NOMO-1 treated with dmso at 0.1 percent for 144 hours (cell line): ENCODE results near the gene ULBP2.
"Not testable (repeated sequence)": the region's sequence is repeated elsewhere in the genome, so short reads cannot be mapped to it uniquely, and the experiment has no call there.

Source experiments
- DNase-seq: peaks from one replicate; lab custom pipeline; 2025; ENCODE audit not compliant: unreplicated experiment; lab: John Stamatoyannopoulos, UW

The ULBP2 gene

GRCh38 chr6:149908480-149908879, 33.3 kb upstream of the ULBP2 start:
- not testable (repeated sequence) for DNase-seq

DNA sequence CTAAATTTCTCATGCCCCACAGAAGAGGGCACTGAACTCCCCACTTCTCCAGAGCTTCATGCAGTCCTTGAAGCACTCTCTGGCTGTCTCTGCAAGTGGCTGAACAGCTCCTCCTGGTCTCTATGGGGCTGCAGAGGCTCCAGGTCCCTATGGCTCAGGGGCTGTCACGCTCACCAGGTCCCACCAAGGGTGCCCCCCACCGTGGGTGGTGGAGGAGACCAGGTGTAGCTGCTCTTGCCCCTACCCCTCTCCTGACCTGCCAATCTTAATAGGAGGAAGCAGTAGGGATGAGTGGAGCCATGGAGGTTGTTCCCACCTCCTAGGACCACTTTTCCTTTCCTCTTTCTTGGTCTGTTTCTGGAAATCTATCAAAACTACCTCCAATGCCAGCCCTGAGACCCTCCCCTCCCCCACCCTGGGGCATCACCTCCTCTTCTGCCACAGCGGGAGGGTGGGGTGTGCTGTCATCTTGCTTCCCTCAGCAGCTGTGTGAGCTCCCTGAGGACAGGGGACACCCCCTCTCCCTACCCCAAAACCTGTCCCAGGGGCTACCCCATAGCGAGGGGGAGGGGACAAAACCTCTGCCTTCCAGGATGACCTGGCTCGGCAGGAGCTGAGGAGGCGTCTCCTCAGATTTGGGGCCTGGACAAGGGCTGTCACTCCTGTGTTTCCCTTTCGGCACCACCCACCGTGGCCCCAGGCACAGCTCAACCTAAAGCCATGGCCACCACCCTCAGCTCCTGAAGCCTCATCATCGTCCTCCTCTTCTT, 31.9 kb upstream of the ULBP2 start:
- DNase-seq = no peak

- DNase-seq = no peak
Observed at GRCh38 chr6:149910721-149911151, 31.1 kb upstream of the ULBP2 start.

GRCh38 chr6:149912680-149913079, 29.1 kb upstream of the ULBP2 start:
- DNase-seq = not testable (repeated sequence)

DNA sequence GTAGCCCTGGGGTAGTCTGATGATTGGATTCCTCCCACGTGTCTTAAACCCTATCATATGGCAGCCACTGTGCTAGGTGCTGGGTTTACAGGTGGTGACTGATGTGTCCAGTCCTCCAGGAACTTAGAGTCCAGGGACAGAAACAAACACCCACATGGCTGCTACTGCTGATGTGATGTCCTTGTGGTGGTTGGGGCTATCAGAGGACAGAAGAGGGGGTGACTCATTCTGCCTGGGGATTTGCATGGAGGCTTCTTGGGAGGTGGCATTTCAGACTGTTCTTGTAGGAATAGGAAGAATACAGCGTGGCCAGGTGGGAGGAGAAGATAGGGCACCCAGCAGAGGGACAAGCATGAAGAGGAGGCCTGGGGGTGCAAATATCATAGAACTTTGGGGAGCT, 28.7 kb upstream of the ULBP2 start:
- DNase-seq = no peak

DNA sequence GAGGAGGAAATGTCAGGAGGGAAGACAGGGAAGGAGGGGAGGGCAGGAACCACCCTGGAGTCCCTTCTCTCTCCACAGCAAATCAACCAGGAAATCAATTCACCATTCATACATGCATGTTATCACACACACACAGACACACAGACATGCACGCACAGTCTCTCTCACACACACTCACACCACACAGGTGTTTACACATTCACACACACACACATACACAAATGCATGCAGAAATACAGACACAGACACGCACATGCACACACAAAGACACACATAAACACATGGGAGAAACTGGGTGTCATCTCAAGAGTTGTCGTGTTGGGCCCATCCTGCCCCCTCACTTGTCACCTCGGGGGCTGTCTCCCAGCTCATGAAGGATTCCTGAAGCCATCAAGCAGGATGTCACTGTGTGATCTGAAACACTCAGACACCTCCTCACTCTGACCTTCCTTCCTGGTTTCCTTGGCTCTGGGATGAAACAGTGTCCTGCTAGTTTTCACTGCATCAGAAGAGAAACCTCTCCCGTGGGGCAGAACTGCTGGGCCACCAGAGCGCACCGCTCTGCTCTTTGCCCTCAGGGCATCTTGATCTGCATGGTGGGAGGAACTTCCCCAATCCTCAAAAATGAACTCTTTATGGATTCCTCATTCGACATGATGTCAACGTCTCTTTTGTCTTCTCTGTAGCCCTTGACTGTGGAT, 28.1 kb upstream of the ULBP2 start:
- no peak for DNase-seq

DNA sequence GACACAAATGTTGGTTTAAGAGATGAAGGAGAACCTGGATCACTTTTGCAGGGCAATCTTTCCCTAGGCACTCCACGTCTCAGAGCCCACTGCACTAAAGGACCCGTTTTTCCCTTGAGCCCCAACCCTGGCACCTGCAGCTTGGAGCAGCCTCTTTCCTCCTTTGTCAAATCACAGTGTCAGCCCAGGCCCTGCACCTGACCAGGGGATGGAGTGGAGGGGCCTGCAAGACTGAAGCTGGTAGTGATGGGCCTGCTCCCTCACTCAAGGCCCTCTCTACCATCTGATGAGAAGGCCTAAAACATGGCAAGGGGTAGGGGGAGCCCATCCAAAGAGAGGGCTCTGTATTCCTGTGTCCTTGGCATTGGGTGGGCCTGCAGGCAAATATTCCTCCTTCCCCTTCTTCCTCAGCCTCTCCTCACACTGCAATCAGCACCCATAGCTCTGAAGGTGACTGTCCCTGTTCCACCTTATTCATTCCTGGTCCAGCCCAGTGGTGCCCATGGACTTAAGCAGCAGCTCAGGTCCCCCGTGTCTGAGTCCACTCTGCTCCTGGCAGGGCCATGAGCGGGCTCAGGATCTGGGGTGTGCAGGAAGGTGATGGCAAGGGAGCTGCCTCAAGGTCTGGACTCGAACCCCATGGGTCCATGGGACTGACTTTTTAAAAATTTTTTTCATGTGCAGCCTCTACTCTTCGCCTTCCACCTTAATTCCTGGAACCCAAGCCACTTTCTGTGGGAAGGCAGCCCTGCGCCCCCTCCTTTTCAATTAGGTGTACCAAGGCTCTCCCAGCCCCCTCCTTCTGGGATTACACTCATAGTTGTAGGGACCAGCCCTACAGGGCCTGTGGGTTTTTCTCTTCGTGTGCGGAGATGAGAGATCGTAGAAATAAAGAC, 25.6 kb upstream of the ULBP2 start:
- DNase-seq = no peak

- DNase-seq = no peak
Observed at GRCh38 chr6:149917679-149918078, 24.1 kb upstream of the ULBP2 start.

DNA sequence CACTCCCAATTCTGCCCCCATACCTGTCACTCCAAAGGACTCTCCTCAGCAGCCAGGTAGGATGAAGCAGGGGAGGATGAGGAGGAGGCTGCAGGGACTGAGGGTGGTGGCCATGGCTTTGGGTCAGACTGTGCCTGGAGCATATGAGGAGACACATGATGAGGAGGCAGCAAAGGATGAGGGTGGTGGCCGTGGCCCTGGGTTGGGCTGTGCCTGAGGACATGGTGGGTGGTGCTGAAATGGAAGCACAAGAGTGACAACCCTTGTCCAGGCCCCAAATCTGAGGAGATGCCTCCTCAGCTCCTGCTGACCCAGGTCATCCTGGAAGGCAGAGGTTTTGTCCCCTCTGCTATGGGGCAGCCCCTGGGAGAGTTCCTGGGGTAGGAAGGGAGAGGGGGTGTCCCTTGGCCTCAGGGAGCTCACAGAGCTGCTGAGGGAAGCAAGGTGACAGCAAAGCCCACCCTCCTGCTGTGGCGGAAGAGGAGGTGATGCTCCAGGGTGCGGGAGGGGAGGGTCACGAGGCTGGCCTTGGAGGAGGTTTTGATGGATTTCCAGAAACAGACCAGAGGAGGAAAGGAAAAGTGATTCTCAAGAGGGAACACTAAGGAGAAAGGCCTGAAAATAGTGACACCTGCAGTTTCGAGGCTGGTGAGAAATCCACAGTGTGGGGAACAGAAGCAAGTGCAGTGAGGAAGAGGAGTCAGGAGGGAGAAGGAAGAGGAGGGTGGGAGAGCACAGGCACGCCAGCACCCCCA, 23.5 kb upstream of the ULBP2 start:
- DNase-seq = no peak

DNA sequence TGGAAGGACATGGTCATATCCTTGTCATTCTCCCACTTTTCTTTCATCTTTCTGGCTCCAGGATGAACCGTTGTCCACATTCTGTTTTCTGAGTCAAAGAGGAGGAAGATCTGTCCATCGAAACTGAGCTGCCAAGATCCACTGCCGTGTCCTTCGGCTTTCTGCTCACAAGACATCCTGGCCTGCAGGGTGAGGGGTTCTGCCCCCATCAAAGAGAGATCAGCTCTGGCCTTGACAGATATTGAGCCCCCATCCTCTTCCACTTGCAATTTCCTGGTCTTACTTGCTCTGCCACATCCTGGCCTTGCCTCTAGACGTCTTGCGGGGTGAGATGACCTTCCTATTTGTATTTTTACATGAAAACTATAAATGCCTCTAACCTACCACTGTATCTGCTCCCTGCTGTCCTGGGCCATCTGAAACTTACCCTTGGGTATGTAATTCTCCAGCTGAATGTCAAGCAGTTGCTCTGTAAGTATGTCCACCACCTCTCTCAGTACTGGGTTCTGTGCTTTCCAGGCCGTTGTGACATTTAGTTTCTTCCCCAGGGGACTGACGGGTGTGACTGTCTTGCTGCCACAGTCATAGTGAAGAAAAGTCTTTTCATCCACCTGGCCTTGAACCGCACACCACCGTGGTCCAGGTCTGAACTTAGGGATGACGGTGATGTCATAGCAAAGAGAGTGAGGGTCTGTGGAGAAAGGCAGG, 22.5 kb upstream of the ULBP2 start:
- DNase-seq = not testable (repeated sequence)

GRCh38 chr6:149919834-149920225, 22.0 kb upstream of the ULBP2 start:
- no peak for DNase-seq

DNA sequence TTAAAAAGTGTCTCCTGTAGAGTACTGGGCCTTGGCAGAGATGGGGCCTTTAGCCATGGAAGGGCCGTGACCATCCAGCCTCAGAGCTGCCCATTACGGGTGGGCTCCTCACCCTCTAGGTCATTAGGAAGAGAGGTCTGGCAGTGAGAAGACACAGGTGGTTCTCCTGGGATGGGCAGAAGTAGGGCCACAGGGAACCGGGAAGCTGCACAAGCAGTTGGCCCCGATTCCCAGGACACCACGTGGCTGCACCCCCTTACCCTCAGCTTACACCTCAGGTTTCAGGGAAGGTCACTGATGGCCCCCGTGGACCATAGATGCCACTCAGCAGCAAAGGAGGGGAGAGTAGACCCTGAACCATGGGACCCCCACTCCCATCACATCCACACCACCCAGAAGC, 20.5 kb upstream of the ULBP2 start:
- no peak for DNase-seq

DNA sequence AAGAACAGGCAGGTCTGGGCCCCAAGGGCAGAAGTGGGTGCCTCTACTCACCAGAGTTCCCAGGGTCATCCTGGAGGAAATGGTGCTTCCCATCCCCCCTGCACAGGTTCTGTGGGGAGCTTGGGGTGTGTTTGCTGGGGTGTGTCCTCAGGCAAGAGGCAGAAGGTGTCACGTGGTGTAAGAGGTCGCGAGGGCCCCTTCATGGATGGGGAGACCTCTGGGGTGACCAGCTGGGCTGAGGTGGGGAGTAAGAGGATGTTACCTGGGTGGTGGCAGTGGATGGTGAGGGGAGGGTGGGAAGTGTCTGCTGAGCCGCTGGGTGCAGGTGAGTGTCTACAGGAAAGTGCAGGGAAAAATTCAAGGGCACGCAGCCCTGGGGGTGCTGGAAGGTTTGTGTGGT, 19.7 kb upstream of the ULBP2 start:
- DNase-seq = not testable (repeated sequence)

- peak; percentile 97 for DNase-seq
Observed at GRCh38 chr6:149922642-149923326, 19.0 kb upstream of the ULBP2 start, which contains the start of gene RAET1G. Gene RAET1G (minus strand): TSS chr6:149923121. CDS start chr6:149923010, 111 bp downstream.

DNA sequence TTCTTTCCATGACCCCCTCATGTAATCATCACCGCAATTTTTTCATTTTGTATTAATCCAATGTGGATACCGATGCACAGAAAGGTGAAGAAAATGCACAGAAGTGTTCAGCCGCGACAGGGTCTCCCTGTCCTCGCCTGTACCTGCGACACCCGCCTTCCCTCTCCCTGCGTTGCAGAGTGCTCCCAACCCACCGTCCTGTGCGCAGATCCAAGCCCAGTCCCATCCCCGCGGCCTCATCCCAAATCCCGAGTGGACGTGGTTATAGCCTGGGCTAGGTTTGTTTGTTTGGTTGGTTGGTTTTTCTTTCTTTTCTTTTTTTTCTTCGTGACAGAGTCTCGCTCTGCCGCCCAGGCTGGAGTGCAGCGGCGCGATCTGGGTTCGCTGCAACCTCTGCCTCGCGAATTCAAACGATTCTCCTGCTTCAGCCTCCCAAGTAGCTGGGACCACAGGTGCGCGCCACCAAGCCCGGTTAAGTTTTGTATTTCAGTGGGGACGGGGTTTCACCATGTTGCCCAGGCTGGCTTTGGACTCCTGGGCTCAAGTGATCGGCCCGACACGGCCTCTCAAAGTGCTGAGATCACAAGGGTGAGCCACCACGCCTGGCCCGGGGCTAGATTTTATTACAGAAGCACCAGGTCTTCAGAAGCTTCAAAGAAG, 18.4 kb upstream of the ULBP2 start:
- no peak for DNase-seq

- DNase-seq = no peak
Observed at GRCh38 chr6:149924206-149924932, 17.4 kb upstream of the ULBP2 start.

- DNase-seq = no peak
Observed at GRCh38 chr6:149924933-149925252, 16.9 kb upstream of the ULBP2 start.

DNA sequence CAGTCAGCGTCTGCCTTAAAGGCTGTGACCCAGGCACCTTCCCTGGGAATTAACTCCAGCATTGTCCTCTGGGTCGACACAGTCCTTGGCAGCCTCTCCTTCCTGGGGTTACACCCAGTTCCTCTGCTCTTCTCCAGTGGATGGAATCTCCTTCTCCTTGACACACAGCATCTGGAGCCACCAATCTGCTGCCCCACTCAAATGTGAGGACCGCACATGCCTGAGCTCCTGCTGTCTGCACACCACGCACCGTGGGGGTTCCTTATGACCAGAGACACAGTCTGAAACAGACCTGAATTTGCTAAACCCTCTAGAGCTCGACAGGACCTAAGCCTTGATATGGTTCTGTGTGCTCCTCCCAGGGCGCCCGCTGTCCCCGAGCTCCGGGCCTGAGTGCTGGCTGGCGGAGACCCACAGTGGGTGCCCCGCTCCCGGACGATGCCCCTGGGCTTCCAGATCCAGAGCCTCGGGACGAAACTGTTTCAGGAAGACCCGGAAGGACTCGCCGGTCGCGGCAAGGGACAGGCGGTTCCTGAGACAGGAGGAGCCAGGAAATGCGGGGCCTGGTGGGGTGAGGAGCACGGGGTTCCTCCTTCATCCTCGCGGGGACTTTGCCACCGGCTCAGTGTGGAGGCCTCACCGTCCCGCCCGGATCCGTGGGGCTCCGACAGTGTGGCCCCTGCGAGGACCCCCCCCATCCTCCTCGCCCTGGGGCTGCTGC, 16.4 kb upstream of the ULBP2 start:
- DNase-seq = no peak
